Testis (tissue), 3 donors: Measurements from ENCODE around the gene CXXC4. TPM values are rescaled to one million over a fixed set of nuclear protein-coding genes. Genes with fewer than 3 reads are reported as not detected.

Experiments
- DNase-seq: peaks from one replicate; pipeline ENCODE4 v3.0.0-alpha.2; 2019
- H3K27ac ChIP-seq, 2 donors: fragments of 200-600 bp; sonication (generic); one replicate each; pipeline ENCODE4 v1.5.1; 2019
- H3K27me3 ChIP-seq: fragments of 200-600 bp; sonication (generic); one replicate; pipeline ENCODE4 v1.5.1; 2019
- H3K36me3 ChIP-seq: fragments of 200-600 bp; sonication (generic); one replicate; pipeline ENCODE4 v1.5.1; 2017; ENCODE audit warnings: low read depth; ENCODE audit errors: missing control alignments
- H3K4me1 ChIP-seq: fragments of 200-600 bp; sonication (generic); one replicate; pipeline ENCODE4 v1.5.1; 2019
- H3K4me3 ChIP-seq, 2 donors: fragments of 200-600 bp; sonication (generic); one replicate each; pipeline ENCODE4 v1.5.1; 2017 to 2019
- H3K9me3 ChIP-seq: fragments of 200-600 bp; sonication (generic); one replicate; pipeline ENCODE4 v1.5.1; 2017
- POLR2A ChIP-seq: fragments of 450-650 bp; IDR thresholded peaks from one replicate; pipeline ENCODE4 v1.6.1; 2017; ENCODE audit warnings: antibody characterized with exemption, mild to moderate bottlenecking, moderate library complexity
- WGBS, 2 donors: methylation state at CpG; one replicate each; pipeline ENCODE4 v1.1.5; 2018; 5-methylcytosine and 5-hydroxymethylcytosine counted together
- intact Hi-C: fragments of 100-400 bp; cut with DNase I; formaldehyde crosslinking; loops from one replicate; pipeline ENCODE4 v1.15.1; 2023; ENCODE audit warnings: low total_unique reads
- polyA plus RNA-seq: library from polyadenylated mRNA; stranded (reverse); fragments of 350-450 nt; fragmentation: Illumina TruSeq; extraction: RNeasy Lipid Tissue Mini Kit (QIAGEN cat#74804); gene quantifications from one replicate; pipeline ENCODE4 v1.2.3, GENCODE V29; 2014; ENCODE audit warnings: low read depth, low replicate concordance; ENCODE audit not compliant: insufficient read depth
- total RNA-seq, 2 donors: library from RNA; depleted of rRNA; stranded (reverse); fragments of >200 nt; gene quantifications; one replicate each; pipeline ENCODE4 v1.2.3, GENCODE V29; 2016
- TF ChIP-seq, protein P1 (sequence below), 3 experiments: fragments of 450-650 bp in 2 of 3; fragments of 200-600 bp in 1 of 3; sonication (generic) in 1 of 3; IDR thresholded peaks; one replicate each; pipeline ENCODE4 v1.5.1; 2016 to 2019; ENCODE audit warnings: antibody characterized with exemption in 3 of 3, mild to moderate bottlenecking in 2 of 3, moderate library complexity in 1 of 3

Gene CXXC4
- total and polyA plus RNA-seq, 3 donors from 2014 or later = 3.7 to 10.2 (median 8.6) TPM

DNA sequence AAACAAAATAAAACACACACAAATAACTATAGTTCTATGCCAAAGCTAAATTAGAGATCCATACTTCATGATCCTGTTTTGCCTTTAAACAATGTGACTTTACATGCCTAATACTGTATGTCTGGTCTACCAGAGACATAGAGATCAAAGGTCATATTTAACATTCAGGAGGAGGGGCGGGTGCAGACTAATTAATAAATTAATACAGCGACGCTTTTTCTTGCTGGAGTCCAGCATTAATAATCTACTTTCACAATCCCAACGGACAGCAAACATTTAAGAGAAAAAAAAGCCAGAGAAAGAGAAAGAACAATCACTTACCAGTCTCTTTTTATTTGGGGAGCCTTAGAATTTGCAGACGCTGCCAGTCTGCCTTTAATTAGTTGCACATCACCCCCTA is 509 bp downstream of the CXXC4 start:
- intact Hi-C loops = no loop called here
- no peaks in the 10 kb centered on the region for H3K36me3 ChIP-seq
- DNase-seq = no peak
- no peaks in the 10 kb centered on the region for H3K27me3 ChIP-seq
- peak overlapping the region; percentile 58 to 71 for H3K4me3 ChIP-seq
- H3K9me3 ChIP-seq = no peaks in the 10 kb centered on the region
- H3K4me1 ChIP-seq = peaks cover 5% of the 10 kb centered on the region
- TF ChIP-seq, protein P1, sequence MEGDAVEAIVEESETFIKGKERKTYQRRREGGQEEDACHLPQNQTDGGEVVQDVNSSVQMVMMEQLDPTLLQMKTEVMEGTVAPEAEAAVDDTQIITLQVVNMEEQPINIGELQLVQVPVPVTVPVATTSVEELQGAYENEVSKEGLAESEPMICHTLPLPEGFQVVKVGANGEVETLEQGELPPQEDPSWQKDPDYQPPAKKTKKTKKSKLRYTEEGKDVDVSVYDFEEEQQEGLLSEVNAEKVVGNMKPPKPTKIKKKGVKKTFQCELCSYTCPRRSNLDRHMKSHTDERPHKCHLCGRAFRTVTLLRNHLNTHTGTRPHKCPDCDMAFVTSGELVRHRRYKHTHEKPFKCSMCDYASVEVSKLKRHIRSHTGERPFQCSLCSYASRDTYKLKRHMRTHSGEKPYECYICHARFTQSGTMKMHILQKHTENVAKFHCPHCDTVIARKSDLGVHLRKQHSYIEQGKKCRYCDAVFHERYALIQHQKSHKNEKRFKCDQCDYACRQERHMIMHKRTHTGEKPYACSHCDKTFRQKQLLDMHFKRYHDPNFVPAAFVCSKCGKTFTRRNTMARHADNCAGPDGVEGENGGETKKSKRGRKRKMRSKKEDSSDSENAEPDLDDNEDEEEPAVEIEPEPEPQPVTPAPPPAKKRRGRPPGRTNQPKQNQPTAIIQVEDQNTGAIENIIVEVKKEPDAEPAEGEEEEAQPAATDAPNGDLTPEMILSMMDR (IDR thresholded peaks at IDR 0.05) = no peak
- TF ChIP-seq POLR2A = no peak
- peak overlapping the region; percentile 75 to 77 for H3K27ac ChIP-seq
- WGBS, 2 donors = 14 to 15% methylated on average over 5 of the region's 5 CpGs

DNA sequence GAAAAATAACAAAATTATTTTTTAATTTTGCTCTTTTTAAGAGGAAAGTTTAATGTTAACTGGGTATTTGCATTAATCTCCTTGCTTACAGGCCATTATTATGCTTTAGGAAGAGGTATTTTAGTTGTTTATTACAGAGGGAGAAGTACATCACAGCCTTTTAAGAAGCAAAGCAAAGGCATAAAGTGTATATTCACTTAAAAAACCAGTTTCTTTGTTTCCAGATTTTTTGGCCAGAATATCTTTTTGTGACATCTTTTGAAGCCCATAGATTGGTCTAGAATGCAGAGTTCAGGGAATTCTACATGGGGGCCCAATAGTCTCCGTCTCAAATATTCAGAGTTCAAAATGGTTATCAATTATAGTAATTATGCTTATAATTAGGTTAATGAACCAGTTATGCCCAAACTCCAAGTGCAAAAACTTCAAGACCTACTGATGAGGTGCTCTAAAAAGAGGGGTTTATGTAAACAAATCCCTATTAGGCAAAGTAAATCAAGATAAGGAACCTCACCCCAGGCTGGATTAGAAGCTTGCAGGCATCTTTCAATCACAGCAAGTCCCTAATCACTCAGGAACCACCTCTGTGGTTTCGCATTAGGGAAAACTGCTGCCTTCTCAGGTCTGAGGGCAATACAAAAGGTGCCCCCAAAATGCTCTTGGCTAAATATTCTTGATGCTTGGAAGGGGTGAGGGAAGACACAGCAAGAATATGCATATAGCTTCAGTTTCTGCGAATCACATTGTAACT is 1.4 kb downstream of the CXXC4 start:
- TF ChIP-seq POLR2A = no peak
- Histone ChIP-seq H3K9me3 (no peaks in the 10 kb centered on the region), H3K27ac (peak overlapping the region in 1 of 2 donors; percentile 62), H3K27me3 (no peaks in the 10 kb centered on the region), H3K4me1 (peaks cover 5% of the 10 kb centered on the region), H3K4me3 (no peak overlapping the region), H3K36me3 (no peaks in the 10 kb centered on the region)
- 61 to 64% methylated on average over 3 of the region's 3 CpGs for WGBS, 2 donors
- intact Hi-C loops = no loop called here
- no peak for DNase-seq

DNA sequence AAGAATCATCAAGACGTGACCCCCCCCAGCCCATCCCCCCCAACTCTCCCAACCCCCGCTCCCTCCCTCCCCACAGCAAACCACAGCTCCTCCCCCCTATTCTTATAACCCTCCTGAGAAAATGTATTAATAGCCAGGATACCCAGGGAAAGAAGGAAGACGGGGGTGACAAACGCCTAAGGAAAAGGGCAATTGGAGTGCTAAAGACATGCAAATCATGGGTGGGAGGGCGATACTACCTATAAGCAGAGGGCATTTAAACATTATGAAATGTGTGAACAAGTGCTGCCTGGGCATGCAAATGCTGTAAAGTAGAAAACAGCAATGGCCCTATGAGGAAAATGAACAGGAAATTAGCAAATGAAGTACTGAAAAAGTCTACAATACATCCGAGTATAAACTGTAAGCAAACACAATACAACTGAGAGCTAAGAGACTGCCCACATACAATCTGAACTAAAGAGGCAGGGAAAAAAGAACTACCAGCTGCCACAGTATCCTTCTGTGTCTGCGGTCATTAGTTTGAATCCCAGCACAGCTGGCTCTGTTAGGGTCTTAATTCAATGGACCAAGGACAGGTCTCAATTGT is 2.4 kb downstream of the CXXC4 start:
- H3K27ac ChIP-seq = peak overlapping the region; percentile 62 to 70

DNA sequence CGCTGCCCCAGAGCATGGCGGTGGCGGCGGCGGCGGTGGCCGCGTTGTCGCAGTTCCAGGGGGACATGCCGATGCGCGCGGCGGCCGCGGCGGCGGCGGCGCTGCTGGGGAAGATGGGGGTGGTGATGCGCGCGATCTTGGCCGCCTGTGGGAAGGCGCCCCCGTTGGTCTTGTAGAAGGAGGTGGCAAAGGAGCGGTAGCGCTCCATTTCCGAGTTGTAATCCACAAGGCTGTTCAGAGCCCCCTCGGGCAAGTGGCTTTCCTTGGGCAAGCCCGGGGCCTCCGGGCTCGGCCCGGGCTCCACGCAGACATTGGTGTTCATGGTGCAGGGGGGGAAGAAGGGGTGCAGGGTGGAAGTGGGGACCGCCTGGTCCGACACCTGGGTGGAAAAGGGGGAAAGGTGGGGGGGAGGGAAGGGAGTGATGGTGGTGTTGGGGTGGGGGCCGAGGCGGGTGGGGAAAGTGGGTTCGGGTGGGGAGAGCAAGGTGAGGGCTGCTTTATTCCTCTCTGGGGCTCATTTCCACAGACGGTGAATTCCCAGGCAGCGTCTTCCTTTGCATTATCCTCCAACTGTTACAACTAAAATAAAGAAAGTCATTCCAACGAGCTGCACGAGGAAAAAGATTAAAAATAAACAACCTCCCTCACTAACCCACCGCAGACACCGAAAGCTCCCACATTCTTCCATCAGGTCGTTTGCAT is 3.1 kb downstream of the CXXC4 start:
- H3K4me1 ChIP-seq = peaks cover 5% of the 10 kb centered on the region
- 0% methylated on average over 11 to 47 of the region's 47 CpGs for WGBS, 2 donors
- DNase-seq = peak; percentile 59
- peak overlapping the region; percentile 62 to 70 for H3K27ac ChIP-seq
- no peaks in the 10 kb centered on the region for H3K27me3 ChIP-seq
- TF ChIP-seq, protein P1 (IDR thresholded peaks at IDR 0.05) = no peak
- no peak for TF ChIP-seq POLR2A
- no peaks in the 10 kb centered on the region for H3K36me3 ChIP-seq
- H3K4me3 ChIP-seq = peak overlapping the region; percentile 57 to 72
- H3K9me3 ChIP-seq = no peaks in the 10 kb centered on the region
- intact Hi-C loops = no loop called here

More for the DNA sequence above, 2.4 kb downstream of the CXXC4 start:
- H3K36me3 ChIP-seq = no peaks in the 10 kb centered on the region
- intact Hi-C loops = no loop called here
- H3K9me3 ChIP-seq = no peaks in the 10 kb centered on the region
- TF ChIP-seq, protein P1 (IDR thresholded peaks at IDR 0.05) = no peak
- no peak for TF ChIP-seq POLR2A
- H3K4me1 ChIP-seq = peaks cover 5% of the 10 kb centered on the region
- H3K4me3 ChIP-seq = peak overlapping the region; percentile 57 to 72
- 6 to 7% methylated on average over 7 of the region's 7 CpGs for WGBS, 2 donors
- DNase-seq = peak; percentile 16
- H3K27me3 ChIP-seq = no peaks in the 10 kb centered on the region
